Thyroid gland (tissue), 4 donors: Measurements from ENCODE around the gene TNS4.

Experiments
- POLR2A ChIP-seq, 2 donors: fragments of 450-650 bp; IDR thresholded peaks; one replicate each; pipeline ENCODE4 v1.6.1; 2017; ENCODE audit warnings: antibody characterized with exemption in 2 of 2, mild to moderate bottlenecking in 2 of 2, moderate library complexity in 1 of 2
- TF ChIP-seq, protein P1 (sequence below), 6 experiments: fragments of 200-600 bp in 3 of 6; fragments of 450-650 bp in 3 of 6; sonication (generic) in 3 of 6; IDR thresholded peaks; one replicate each; pipeline ENCODE4 v1.5.1; 2016 to 2019; ENCODE audit warnings: antibody characterized with exemption in 6 of 6, mild to moderate bottlenecking in 2 of 6, inconsistent platforms in 1 of 6, moderate library complexity in 1 of 6

- TF ChIP-seq, protein P1, sequence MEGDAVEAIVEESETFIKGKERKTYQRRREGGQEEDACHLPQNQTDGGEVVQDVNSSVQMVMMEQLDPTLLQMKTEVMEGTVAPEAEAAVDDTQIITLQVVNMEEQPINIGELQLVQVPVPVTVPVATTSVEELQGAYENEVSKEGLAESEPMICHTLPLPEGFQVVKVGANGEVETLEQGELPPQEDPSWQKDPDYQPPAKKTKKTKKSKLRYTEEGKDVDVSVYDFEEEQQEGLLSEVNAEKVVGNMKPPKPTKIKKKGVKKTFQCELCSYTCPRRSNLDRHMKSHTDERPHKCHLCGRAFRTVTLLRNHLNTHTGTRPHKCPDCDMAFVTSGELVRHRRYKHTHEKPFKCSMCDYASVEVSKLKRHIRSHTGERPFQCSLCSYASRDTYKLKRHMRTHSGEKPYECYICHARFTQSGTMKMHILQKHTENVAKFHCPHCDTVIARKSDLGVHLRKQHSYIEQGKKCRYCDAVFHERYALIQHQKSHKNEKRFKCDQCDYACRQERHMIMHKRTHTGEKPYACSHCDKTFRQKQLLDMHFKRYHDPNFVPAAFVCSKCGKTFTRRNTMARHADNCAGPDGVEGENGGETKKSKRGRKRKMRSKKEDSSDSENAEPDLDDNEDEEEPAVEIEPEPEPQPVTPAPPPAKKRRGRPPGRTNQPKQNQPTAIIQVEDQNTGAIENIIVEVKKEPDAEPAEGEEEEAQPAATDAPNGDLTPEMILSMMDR (IDR thresholded peaks at IDR 0.05), result no peak
- no peak for TF ChIP-seq POLR2A (IDR thresholded peaks at IDR 0.05)
Observed at GRCh38 chr17:40540448-40540847, 39.0 kb upstream of the TNS4 start.
